NCI-H2196 treated with DMSO at 0.1 percent for 48 hours (cell line): ENCODE measurements around the gene GLTP.

Experiments
- DNase-seq: peaks from one replicate; lab custom pipeline; 2025; ENCODE audit not compliant: unreplicated experiment; lab: John Stamatoyannopoulos, UW

GLTP gene

DNA sequence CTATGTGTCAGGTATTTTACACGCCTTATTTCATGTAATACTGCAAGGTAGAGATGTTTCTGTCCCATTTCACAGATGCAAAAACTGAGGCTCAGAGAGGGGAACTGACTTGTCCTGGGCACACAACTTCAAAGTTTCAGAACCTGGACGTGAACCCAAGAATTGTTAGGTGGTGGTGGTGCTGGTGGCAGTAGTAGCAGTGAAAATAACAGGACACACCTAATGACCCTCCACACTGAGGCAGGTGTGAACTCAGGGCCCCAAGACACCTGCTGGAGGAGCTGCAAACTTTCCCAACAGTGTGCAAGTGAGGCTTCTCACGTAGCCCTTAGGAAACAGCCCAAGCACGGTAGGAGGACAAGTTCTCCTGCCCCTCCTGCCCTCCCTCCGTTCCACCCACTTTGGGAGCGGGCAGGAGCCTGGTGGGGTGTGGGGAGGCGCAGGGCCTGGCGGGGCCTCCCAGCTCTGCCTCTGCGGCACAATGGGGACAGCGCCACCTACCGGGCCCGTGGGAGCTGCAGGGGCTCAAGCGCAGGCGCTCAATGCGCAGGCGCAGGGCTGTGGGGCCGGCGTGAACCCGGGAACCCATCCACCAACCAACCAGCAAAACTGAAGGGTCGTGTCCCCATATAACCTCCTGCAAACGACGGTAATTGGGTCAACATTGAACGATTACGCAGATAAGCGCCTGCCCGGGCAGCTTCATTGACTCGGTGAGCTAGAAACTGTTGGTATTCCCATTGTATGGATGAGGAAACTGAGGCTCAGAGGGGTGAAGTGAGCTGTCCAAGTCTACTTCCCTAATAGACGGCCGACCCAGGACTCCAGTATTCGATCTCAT, 35.1 kb downstream of the GLTP start:
- DNase-seq, result peak; percentile 71

DNA sequence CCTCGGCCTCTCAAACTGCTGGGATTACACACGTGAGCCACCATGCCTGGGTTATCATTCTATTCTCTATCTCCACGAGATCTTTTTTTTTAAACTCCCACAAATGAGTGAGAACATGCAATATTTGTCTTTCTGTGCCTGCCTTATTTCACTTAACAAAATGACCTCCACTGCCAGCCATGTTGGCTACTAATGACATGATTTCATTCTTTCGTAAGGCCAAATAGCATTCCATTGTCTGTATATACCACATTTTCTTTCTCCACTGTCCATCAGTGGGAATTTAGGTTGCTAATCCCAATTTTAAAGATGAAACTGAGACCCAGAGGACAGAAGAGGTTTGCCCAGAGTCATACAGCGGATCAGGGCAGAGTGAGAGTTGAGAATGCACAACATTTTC, 36.2 kb downstream of the GLTP start:
- DNase-seq, result no peak

DNA sequence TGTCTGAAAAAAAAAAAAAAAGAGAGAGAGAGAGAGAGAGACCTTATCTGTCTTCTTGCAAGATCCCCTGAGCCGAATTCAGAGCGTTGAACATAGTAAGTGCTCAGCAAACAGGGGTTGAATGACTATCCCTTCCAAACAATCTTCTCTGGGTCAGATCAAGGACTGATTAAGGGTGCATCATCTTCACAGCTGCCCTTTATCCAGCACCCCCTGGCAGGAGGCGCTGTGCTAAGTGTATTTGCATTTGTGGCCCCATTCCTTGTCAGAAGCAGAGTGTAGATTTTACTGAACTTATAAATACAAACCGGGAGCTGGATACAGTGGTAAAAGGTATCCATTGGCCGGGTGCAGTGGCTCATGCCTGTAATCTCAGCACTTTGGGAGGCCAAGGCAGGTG, 38.3 kb downstream of the GLTP start:
- no peak for DNase-seq

DNA sequence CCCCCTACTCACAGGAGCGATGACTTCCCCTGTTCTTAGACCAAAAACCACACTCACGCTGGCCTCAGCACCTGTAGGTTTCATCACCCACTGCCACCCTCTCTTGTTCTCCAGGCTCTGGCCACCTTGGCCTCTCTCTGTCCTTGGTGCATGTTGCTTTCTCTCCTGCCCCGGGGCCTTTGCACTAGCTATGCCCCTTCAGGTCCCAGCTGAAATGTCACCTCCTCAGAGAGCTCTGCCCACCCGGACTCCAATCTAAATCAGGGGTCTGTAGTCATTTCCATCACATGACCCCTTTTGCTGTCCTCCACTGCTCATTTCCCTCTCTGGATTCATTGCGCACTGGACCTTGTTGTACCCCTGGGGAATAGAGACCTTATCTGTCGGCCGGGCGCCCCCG, 39.0 kb downstream of the GLTP start:
- DNase-seq, result no peak

DNA sequence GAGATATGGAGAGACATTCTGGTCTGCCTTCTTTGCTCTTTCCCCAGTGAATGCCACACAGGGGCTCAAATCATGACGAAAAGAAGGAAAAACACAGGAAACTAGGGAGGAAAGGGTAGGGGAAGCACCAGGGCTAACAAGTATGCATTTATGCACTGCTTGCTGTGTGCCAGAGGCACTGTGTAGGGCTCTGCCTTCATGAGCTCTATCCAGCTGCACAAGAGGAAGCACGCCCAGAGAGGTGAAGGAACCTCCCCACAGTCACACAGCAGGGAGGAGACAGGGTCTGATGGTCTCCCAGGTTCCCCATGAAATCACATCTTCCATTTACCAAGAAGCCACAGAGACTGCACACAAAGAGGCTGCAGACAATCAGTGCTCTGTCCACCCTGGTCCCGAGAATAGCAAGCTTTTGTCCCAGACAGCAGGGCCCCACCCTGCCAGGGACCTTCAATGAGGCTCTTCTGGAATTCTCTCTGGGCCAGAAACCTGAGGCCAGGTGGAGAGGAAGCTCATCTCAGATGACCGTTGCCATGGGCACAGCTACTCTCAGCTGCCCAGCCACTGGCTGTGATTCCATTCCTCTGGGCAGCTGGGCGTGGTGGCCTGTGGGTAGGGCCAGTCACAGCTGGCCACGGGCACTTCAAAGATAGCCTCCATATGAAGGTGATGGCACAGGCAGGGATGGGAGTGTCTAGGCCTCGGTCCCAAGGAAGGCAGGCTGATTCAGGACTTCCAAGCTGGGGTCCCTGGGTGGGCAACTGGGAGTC, 39.9 kb downstream of the GLTP start:
- peak; percentile 87 for DNase-seq

DNA sequence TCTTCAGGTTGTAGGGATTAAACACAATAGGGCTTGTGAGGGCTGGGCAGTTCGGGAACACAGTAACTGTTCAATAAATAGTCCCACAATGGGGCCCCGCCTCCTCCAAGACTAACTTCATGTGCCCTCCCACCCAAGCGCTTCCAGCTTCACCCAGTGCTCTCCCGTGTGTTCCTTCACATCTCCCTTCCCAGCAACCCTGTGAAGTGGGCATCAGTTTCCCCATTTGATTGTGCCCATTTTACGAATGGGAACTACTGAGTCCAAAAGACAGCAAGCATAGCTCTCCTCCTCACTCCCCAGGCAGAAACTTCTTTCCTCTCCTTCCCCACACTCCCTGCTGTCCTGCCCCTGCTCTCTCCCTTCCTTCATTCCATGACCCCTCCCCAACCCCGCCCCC, 40.9 kb downstream of the GLTP start:
- DNase-seq, result no peak

DNA sequence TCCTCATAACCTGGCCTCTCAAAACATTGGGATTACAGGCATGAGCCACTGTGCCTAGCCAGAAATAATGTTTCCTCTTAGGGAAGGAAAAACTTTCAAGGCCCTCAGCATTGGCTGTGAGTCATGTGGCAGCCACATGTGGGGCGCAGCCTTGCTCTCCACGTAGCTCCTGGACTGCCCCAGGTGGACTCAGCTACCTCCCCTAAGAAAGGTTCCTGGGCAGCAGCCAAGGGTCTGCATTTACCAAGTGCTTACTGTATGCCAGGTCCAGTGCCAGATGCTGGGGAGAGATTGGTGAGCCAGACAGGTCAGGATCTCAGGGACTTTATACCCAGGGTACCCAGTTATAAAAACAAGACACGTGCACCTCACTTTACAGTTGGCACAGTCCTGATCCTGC, 43.4 kb downstream of the GLTP start:
- DNase-seq, result no peak

DNA sequence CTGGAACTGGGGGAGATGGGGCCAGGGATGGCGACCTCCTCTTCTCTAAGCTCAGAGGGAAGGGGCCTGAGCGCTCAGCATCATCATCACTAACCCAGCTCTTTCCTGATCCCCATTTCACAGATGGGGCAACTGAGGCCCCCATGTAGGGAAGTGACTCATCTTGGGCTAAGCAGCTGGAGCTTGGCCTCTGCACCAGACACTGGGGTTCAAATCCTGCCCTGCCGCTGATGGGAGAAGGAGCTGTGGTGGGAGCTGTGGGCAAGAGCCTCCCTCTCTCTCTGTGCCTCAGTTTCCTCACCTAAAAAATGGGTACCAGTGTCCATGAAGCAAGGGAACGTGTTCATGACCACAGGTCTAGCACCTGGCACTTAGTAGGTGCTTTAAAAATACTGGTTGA, 44.5 kb downstream of the GLTP start:
- no peak for DNase-seq

DNA sequence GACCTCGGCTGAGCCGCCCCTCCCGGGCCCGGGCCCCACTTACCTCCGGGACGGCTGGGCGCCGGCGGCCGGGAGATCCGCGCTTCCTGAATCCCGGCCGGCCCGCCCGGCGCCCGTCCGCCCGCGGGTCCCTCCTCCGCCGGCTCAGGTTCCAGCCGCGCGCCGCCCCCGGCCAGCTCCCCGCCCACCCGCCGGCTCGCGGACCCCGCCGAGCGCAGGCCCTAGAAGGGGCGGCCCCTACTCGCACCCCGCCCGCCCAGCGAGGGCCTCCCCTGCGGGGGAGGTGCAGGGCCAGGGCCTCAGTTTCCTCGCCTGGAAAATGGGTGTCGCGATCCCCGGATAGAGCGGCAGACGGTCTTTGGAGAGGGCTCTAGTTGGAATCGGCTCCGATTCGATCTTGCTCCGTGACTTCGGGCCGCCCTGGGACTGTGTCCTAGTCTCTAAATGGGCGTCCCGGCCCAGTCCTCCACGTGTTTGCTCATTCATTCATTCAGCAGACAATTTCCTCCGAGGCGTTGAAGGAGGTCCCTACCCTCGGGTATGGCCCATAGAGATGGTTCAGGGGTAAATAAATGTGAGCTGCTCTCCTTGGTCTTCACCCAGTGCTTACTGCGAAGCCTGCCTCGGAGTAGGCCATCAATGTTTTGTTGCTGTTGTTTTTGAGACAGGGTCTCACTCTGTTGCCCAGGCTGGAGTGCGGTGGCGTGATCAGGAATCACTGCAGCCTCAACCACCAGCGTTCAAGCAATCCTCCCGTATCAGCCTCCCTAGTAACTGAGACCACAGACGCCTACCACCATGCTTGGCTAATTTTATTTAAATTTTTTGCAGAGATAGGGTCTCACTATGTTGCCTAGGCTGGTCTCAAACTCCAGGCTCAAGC, 46.8 kb downstream of the GLTP start, which contains the start of gene TRPV4:
TRPV4 (minus strand) TSS at position 92 of the 883 bp plus-strand sequence. CDS start 18,602 bp downstream, outside the sequence.
- no peak for DNase-seq

DNA sequence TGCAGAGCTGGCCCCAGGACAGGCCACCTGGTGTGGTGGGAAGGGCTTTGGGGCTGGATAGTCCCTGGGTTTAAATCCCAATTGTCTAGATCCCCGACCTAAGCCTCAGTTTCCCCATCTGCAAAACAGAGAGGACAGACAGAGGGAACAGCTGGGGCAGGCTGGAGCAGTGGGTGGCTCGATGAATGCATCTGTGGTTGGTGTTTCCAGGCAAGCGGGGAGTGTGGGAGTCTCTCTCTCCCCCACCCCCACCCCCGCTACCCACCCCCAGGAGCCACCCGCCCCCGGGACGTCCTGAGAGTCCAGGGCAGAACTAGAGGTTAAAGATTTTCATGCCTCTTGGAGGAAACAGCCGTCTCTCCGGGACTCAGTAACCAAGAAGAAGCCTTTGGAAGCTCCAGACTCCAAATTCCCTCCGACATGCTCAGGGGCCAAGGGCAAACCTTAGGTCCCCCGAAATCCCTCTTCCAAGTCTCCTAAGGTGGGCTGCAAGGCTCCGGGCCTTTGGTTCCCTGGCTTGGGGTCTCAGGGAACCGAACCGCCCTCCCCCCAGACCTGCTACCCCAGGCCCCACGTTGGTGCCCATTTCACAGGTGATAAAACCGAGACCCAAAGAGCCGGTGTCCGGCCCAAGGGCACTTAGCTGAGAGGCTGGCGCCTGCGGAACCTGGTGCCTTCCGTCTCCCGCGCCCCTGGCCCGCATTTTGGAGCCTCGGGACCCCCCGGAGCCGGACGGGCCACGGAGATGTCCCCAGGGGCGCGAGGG, 47.6 kb downstream of the GLTP start:
- DNase-seq, result no peak

DNA sequence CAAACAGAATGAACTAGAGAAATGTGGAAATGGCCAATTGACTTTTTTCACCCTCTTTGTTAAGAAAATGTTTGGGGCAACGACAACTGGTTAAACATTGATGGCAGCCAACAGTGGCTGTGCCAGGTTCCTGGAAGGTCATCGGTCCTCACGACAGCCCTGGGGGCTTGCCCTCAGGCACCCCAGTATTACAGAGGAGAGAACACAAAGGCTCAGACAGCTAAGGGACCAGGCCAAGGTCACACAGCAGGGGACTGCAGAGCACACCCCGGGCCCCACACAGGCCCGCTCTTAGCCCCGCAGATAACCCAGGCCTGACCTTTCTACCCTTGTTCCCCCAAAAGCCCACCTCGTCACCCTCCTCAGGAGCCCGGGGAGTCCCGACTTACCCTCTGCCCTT, 48.4 kb downstream of the GLTP start:
- no peak for DNase-seq

DNA sequence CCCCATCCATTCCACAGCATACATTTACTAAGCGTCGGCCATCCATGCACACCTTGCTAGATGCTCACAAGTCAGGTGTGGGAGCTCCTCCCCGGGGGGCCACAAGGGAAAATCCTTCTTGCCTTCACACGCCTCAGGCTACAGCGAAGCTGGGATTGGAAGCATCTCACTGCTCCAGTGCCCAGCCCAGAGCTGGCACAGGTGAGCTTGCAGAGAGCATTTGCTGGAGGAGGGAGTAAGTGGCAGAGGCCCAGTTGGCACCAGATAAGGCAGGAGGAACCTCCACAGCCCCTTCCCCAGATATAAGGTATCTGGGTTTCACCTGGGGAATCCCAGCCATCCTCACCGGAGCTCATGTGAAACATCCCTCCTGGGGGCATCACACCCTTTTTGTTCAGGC, 49.0 kb downstream of the GLTP start:
- no peak for DNase-seq

DNA sequence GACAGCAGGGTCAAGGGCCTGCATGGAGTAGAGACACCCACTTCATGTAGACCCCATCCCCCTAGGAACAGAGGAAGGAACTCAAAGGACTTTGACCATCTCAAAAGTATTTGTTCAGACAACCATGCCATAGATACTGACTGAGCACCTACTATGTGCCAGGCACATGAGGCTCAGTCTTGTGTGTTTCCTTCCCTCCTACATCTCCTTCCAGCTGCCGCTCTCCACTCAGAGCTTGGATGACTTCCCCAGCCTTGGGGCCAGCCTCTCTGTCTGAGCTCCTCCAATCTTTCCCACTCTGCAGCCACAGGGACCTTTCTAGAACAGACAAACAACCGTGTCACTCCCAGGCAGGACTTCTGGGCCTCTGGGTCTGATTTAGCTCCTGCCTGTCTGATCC, 49.6 kb downstream of the GLTP start:
- no peak for DNase-seq

DNA sequence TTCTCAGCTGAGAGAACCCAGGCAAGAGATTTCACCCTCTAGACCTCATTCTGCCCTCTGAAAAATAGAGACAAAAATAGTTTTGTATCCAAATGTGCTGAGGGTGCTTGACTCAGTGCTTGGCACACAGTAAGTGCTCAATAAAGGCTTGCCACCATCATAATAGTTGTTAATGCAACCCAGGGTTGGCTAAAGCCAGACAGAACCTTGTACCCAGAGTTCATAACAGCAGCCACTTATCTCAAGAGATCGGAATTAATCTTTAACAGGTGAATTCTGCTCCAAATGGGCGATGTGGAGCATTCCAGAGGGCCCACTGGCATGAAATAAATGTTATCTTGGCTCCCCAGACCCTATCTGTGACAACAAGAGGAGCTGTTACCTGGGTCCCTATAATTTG, 50.1 kb downstream of the GLTP start:
- DNase-seq, result no peak

DNA sequence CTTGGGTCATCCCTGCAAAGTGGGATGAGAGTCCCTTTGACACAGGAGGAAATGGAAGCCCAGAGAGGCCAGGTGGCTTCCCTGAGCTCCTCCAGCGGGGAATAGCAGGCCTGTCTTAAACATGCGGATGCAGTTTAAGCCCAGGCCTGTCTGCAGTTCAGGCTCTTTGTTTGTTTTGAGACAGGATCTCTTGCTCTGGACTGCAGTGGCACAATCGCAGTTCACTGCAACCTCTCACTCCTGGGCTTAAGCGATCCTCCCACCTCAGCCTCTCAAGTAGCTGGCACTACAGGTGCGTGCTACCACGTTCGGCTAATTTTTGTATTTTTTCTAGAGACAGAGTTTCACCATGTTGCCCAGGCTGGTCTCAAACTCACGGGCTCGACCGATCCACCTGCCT, 50.7 kb downstream of the GLTP start:
- DNase-seq, result no peak

DNA sequence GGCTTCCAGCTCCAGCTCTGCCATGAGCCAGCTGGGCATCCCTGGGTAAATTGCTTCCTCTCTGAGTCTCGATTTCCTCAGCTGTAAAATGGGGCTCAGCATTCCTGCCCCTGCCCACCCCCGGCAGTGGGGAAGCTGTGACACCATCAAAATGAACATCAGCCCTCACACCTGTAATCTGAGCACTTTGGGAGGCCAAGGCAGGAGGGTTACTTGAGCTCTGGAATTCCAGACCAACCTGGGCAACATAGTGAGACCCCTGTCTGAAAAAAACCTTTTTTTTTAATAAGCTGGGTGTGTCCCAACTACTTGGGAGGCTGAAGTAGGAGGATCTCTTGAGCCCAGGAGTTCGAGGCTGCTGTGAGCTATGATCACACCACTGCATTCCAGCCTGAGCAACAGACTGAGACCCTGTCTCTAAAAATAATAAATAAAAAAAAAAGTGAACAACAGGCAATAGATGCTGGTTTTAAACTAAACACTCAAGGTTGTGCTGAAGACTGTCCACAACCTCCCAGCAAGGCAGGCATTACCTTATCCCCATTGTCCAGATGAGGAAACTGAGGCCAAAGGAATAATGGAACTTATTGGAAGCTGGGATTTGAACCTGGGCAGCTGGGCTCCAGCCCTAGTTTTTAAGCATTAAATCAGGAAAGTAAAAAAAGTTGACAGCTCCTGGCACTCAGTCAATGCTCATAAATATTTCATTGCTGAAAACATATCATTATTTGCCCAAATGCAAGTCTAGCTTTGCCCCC, 51.4 kb downstream of the GLTP start:
- DNase-seq, result no peak

DNA sequence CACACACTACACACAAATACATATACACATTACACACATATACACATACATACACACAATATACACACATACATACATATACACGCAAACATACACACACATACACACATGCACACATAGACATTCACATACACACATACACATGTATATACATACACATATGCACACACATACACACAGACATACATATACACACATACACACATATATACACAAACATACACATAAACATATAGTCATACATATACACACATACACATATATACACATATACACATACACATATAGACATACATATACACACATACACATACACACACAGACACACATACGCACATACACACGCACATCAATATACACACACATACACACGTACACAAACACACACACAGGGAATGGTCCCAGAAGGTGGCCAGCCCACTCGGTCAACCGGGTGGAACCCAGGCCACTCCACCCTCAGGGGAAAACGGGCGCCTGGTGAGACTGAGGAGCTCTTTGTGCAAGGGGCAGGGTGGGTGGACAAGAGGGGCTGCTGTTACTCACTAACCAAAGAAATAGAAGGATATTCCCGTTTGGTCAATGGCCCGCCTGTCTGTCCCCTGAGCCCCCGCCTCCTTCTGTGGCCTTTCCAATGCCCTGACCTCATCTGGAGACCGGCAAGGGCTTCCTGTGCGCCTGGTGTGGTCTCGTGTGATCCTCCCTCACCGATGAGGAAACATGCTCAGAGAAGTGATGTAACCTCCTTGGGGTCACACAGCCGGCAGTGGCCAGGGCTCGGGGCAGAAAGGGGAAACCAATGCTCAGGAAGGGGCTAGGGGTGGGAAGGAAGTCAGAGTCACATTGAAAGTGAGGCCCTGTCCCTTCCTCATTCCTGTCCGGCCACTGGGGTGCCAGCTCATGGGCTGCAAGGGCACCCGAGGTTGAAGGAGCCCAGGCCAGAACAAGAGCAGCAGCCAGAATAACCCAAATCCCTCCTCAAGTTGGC, 52.5 kb downstream of the GLTP start:
- DNase-seq, result no peak

DNA sequence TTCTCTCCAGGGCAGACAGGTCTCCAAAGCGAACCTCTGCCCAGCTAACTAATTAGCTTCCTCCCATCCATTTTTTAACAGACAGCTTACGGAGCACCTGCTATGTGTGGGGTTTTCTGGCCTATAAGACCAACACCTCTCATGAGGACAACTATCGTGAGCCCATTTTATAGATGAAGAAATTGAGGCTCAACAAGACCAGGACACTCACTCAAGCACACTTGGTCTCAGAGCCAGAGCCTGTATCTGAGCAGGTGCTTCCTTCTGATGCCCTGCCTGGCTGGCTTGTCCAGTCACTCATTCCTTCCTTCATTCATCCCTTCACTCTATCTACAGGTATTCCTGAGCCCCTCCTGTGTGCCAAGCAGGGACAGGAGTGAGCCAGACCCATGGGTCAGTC, 53.3 kb downstream of the GLTP start:
- no peak for DNase-seq

DNA sequence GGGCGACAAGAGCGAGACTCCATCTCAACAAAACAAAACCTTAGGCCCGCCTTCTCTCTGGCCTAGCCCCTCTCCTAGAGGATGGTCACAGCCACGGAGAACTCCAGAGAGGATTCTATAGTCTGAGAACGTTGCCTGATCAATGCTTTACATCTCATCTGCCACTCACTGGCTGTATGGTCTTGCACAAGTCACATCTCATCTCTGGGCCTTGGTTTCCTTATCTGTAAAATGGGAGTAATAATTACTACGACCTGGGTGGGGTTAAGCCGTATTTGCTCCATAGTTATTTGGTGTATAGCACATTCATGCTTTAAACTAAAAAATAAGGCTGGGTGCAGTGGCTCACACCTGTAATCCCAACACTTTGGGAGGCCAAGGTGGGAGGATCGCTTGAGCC, 55.6 kb downstream of the GLTP start:
- no peak for DNase-seq
